Uterus (tissue), 2 donors: ENCODE results near the gene MTIF3.

Source experiments
- POLR2A ChIP-seq, 2 donors: fragments of 450-650 bp; IDR thresholded peaks; one replicate each; pipeline ENCODE4 v1.6.1; 2016; ENCODE audit warnings: antibody characterized with exemption in 2 of 2, mild to moderate bottlenecking in 1 of 2, moderate library complexity in 1 of 2
- TF ChIP-seq, protein P1 (sequence below), 4 experiments: fragments of 200-600 bp in 2 of 4; fragments of 450-650 bp in 2 of 4; sonication (generic) in 2 of 4; IDR thresholded peaks; one replicate each; pipeline ENCODE4 v1.5.1; 2016 to 2019; ENCODE audit warnings: antibody characterized with exemption in 4 of 4, mild to moderate bottlenecking in 2 of 4, moderate library complexity in 1 of 4

GRCh38 chr13:27449081-27449603, 1.2 kb downstream of the MTIF3 start:
- no peak for TF ChIP-seq POLR2A (IDR thresholded peaks at IDR 0.05)
- TF ChIP-seq, protein P1, sequence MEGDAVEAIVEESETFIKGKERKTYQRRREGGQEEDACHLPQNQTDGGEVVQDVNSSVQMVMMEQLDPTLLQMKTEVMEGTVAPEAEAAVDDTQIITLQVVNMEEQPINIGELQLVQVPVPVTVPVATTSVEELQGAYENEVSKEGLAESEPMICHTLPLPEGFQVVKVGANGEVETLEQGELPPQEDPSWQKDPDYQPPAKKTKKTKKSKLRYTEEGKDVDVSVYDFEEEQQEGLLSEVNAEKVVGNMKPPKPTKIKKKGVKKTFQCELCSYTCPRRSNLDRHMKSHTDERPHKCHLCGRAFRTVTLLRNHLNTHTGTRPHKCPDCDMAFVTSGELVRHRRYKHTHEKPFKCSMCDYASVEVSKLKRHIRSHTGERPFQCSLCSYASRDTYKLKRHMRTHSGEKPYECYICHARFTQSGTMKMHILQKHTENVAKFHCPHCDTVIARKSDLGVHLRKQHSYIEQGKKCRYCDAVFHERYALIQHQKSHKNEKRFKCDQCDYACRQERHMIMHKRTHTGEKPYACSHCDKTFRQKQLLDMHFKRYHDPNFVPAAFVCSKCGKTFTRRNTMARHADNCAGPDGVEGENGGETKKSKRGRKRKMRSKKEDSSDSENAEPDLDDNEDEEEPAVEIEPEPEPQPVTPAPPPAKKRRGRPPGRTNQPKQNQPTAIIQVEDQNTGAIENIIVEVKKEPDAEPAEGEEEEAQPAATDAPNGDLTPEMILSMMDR (IDR thresholded peaks at IDR 0.05): no peak
